OCI-LY7 (cell line): Measurements from ENCODE around the gene MVK. TPM values are rescaled to one million over a fixed set of nuclear protein-coding genes. Genes with fewer than 3 reads are reported as not detected.

Experiments used
- BruUV-seq: library from RNA; stranded (reverse); fragments of 400-500 nt; replicated peaks from 2 replicates; lab custom pipeline; 2021; lab: Mats Ljungman, UMichigan
- CTCF ChIA-PET: fragments of 300-600 bp; sonication (Branson Sonifier 250); formaldehyde crosslinking; loops from one replicate; lab custom pipeline; 2022; ENCODE audit warnings: antibody characterized with exemption; ENCODE audit not compliant: unreplicated experiment; lab: Charles Lee
- POLR2A ChIA-PET: fragments of 300-600 bp; sonication (Branson Sonifier 250); formaldehyde crosslinking; loops from one replicate; lab custom pipeline; 2022; ENCODE audit warnings: antibody characterized with exemption; lab: Charles Lee
- DNase-seq: peaks from one replicate; pipeline ENCODE4 v3.0.0-alpha.2; 2015; ENCODE audit warnings: low spot score
- H2AFZ ChIP-seq: fragments of 200-600 bp; sonication (generic), shearing (Covaris generic); 2 replicates; pipeline ENCODE4 v1.6.1; 2014; ENCODE audit warnings: mild to moderate bottlenecking, antibody characterized with exemption, low read length, moderate library complexity
- H3K27ac ChIP-seq: fragments of 200-600 bp; sonication (generic); 2 replicates; pipeline ENCODE4 v1.5.1; 2014; ENCODE audit warnings: mixed run types, low read depth, mild to moderate bottlenecking, moderate library complexity, low read length, inconsistent platforms; ENCODE audit not compliant: poor library complexity, severe bottlenecking
- H3K36me3 ChIP-seq: fragments of 200-600 bp; sonication (generic); 2 replicates; pipeline ENCODE4 v1.6.1; 2014; ENCODE audit warnings: mild to moderate bottlenecking, antibody characterized with exemption, low read length, moderate library complexity, mixed read lengths; ENCODE audit not compliant: insufficient read depth
- H3K4me1 ChIP-seq: fragments of 200-600 bp; sonication (generic); 2 replicates; pipeline ENCODE4 v1.5.1; 2014; ENCODE audit warnings: mild to moderate bottlenecking, low read length; ENCODE audit not compliant: insufficient read depth, poor library complexity, severe bottlenecking
- H3K4me2 ChIP-seq: fragments of 200-600 bp; sonication (generic); 2 replicates; pipeline ENCODE4 v1.6.1; 2014; ENCODE audit warnings: mild to moderate bottlenecking, low read length
- H3K4me3 ChIP-seq: fragments of 200-600 bp; sonication (generic); 2 replicates; pipeline ENCODE4 v1.5.1; 2014; ENCODE audit warnings: mild to moderate bottlenecking, low read depth, low read length; ENCODE audit not compliant: poor library complexity, severe bottlenecking
- H3K79me2 ChIP-seq: fragments of 200-600 bp; sonication (generic); 2 replicates; pipeline ENCODE4 v1.6.1; 2016; ENCODE audit warnings: low read depth, mild to moderate bottlenecking, low read length, moderate library complexity, mixed read lengths; ENCODE audit not compliant: insufficient read depth
- H3K9me2 ChIP-seq: fragments of 200-600 bp; sonication (generic); 2 replicates; pipeline ENCODE4 v1.6.1; 2016; ENCODE audit warnings: mild to moderate bottlenecking, low read length, mixed read lengths; ENCODE audit not compliant: insufficient read depth
- H3K9me3 ChIP-seq: fragments of 200-600 bp; sonication (generic); 2 replicates; pipeline ENCODE4 v1.6.1; 2014; ENCODE audit warnings: mild to moderate bottlenecking, mixed run types, low read length, mixed read lengths
- H4K20me1 ChIP-seq: fragments of 200-600 bp; sonication (generic); 2 replicates; pipeline ENCODE4 v1.6.1; 2014; ENCODE audit warnings: mild to moderate bottlenecking, antibody characterized with exemption, low read length, moderate library complexity, mixed read lengths; ENCODE audit not compliant: insufficient read depth
- EZH2phosphoT487 ChIP-seq: fragments of 200-600 bp; sonication (generic); IDR thresholded peaks from 2 replicates; pipeline ENCODE4 v1.6.1; 2018; ENCODE audit warnings: low read depth, borderline replicate concordance, mild to moderate bottlenecking, mixed run types, antibody characterized with exemption, low read length, moderate library complexity, mixed read lengths
- intact Hi-C: fragments of 100-400 bp; cut with micrococcal nuclease; formaldehyde crosslinking; loops from one replicate; pipeline ENCODE4 v1.10.0; 2022; ENCODE audit not compliant: unreplicated experiment
- total RNA-seq, 2 experiments: library from RNA; depleted of rRNA in 1 of 2; stranded (reverse); fragments of >200 nt in 1 of 2; shearing (Covaris generic) in 1 of 2; gene quantifications; 2 replicates each; pipeline ENCODE4 v1.2.3, GENCODE V29; 2014 to 2022
- TF ChIP-seq, protein P1 (sequence below): fragments of 200-600 bp; sonication (generic); conservative IDR thresholded peaks from 2 replicates; pipeline ENCODE4 v1.5.1; 2014; ENCODE audit warnings: mild to moderate bottlenecking, antibody characterized with exemption, low read length, moderate library complexity, mixed read lengths

The MVK gene
- total RNA-seq, 2 experiments from 2014 or later, result 27.0 to 47.4 TPM

DNA sequence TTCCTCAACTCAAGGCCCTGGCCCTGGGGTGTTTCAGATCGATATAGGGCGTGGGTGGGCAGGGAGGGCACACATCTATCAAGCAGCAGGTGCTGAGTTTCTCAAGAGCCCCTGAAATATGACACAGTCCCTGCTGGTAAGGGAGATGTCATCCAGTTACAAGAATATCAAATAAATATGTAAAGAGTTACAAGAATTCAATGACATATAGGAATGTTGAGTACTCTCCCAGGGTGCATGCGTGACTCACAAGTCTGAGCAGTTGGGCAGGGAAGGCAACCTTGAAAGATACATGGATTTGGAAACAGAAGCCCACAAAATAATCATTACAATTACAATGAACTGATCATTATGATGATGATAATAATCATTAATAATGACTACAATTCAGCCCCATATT lies 35.2 kb downstream of the MVK start:
- ChIA-PET CTCF (no interaction called here), POLR2A (no interaction called here)
- no peak for DNase-seq
- Histone ChIP-seq H2AFZ (no peak overlapping the region), H4K20me1 (no peaks in the 10 kb centered on the region), H3K36me3 (no peaks in the 10 kb centered on the region), H3K9me2 (no peaks in the 10 kb centered on the region), H3K4me1 (no peaks in the 10 kb centered on the region), H3K4me3 (no peak overlapping the region), H3K9me3 (no peaks in the 10 kb centered on the region), H3K27ac (no peak overlapping the region), H3K4me2 (no peak overlapping the region), H3K79me2 (no peaks in the 10 kb centered on the region)
- intact Hi-C loops, result no loop called here
- no peak for TF ChIP-seq EZH2phosphoT487
- TF ChIP-seq, protein P1, sequence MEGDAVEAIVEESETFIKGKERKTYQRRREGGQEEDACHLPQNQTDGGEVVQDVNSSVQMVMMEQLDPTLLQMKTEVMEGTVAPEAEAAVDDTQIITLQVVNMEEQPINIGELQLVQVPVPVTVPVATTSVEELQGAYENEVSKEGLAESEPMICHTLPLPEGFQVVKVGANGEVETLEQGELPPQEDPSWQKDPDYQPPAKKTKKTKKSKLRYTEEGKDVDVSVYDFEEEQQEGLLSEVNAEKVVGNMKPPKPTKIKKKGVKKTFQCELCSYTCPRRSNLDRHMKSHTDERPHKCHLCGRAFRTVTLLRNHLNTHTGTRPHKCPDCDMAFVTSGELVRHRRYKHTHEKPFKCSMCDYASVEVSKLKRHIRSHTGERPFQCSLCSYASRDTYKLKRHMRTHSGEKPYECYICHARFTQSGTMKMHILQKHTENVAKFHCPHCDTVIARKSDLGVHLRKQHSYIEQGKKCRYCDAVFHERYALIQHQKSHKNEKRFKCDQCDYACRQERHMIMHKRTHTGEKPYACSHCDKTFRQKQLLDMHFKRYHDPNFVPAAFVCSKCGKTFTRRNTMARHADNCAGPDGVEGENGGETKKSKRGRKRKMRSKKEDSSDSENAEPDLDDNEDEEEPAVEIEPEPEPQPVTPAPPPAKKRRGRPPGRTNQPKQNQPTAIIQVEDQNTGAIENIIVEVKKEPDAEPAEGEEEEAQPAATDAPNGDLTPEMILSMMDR, result no peak
- BruUV-seq, result no TSS peak

DNA sequence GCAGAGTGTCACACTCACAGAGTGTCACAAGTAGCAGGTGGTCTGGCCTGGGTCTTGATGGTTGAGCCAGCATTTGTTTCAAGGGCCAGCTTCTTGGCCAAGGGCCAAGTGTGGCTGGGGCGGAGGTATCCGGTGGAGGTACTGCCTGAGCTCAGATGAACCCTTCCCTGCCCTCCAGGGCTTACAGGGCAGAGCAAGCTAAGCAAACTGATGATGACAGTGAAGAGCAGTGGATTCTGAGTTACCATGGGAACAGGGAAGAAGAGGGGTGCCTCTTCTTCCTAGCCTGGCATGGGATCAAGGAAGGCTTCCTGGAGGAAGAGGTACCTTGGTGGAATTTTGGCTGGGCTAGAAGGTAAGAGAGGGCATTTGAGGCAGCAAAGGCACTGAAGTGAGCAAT lies 35.7 kb downstream of the MVK start:
- Histone ChIP-seq H3K9me3 (no peaks in the 10 kb centered on the region), H3K4me1 (no peaks in the 10 kb centered on the region), H3K27ac (no peak overlapping the region), H4K20me1 (no peaks in the 10 kb centered on the region), H3K79me2 (no peaks in the 10 kb centered on the region), H3K36me3 (no peaks in the 10 kb centered on the region), H3K4me2 (no peak overlapping the region), H2AFZ (no peak overlapping the region), H3K4me3 (no peak overlapping the region), H3K9me2 (no peaks in the 10 kb centered on the region)
- TF ChIP-seq EZH2phosphoT487, result no peak
- TF ChIP-seq, protein P1, result no peak
- intact Hi-C loops, result no loop called here
- no peak for DNase-seq
- ChIA-PET POLR2A (no interaction called here), CTCF (no interaction called here)
- no TSS peak for BruUV-seq

DNA sequence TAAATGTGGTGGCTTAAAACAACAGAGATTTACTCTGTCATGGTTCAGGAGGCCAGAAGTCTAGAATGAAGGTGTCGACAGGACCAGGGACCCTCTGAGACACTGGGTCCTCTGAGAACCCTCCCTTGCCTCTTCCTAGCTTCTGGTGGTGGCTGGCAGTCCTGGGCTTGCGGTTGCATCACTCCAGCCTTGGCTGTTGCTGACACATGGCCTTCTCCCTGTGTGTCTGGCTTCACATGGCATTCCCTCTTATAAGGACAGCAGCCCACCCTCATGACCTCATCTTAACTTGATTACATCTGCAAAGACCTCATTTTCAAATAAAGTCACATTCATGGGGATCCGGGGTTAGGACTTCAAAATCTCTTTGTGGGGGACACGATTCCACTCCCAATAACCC lies 36.9 kb downstream of the MVK start:
- no TSS peak for BruUV-seq
- intact Hi-C loops, result no loop called here
- Histone ChIP-seq H3K36me3 (no peaks in the 10 kb centered on the region), H3K27ac (no peak overlapping the region), H3K4me3 (no peak overlapping the region), H3K4me1 (no peaks in the 10 kb centered on the region), H4K20me1 (no peaks in the 10 kb centered on the region), H3K9me3 (no peaks in the 10 kb centered on the region), H3K9me2 (no peaks in the 10 kb centered on the region), H2AFZ (no peak overlapping the region), H3K79me2 (no peaks in the 10 kb centered on the region), H3K4me2 (no peak overlapping the region)
- CTCF ChIA-PET, result interaction anchor here (0.8 kb wide), 1 partner anchor 10 kb away, joined by 3 read pairs; no protein-coding TSS in a partner anchor
- POLR2A ChIA-PET, result interaction anchor here (0.7 kb wide), 1 partner anchor 27 kb away, joined by 4 read pairs; no protein-coding TSS in a partner anchor
- no peak for DNase-seq
- TF ChIP-seq EZH2phosphoT487, result no peak
- TF ChIP-seq, protein P1, result no peak
